Dedifferentiated amniotic fluid mesenchymal stem cell (primary cell): ENCODE data around the gene INTS7.
"Not testable (repeated sequence)": the region's sequence is repeated elsewhere in the genome, so short reads cannot be mapped to it uniquely, and the experiment has no call there.

Experiments
- DNase-seq: peaks from one replicate; pipeline ENCODE4 v3.0.0-alpha.2; 2016; ENCODE audit errors: extremely low spot score

Gene INTS7

GRCh38 chr1:212035835-212036605 lies 663 bp upstream of the INTS7 start:
- no peak for DNase-seq

GRCh38 chr1:212034516-212035122 lies 738 bp downstream of the INTS7 start:
- DNase-seq: no peak

GRCh38 chr1:212030936-212031528 lies 4.3 kb downstream of the INTS7 start:
- DNase-seq: peak; percentile 70

GRCh38 chr1:212027727-212028126 lies 7.6 kb downstream of the INTS7 start:
- not testable (repeated sequence) for DNase-seq

GRCh38 chr1:212024469-212025149 lies 10.7 kb downstream of the INTS7 start:
- DNase-seq: no peak

GRCh38 chr1:212022908-212023307 lies 12.4 kb downstream of the INTS7 start:
- not testable (repeated sequence) for DNase-seq

- no peak for DNase-seq
Observed at GRCh38 chr1:212021563-212021962, 13.8 kb downstream of the INTS7 start.

- no peak for DNase-seq
Observed at GRCh38 chr1:212020975-212021374, 14.4 kb downstream of the INTS7 start.

GRCh38 chr1:212013672-212014071 lies 21.7 kb downstream of the INTS7 start:
- no peak for DNase-seq

- peak; percentile 49 for DNase-seq
Observed at GRCh38 chr1:212012034-212012740, 23.2 kb downstream of the INTS7 start.

GRCh38 chr1:212010004-212010403 lies 25.4 kb downstream of the INTS7 start:
- DNase-seq: no peak

- no peak for DNase-seq
Observed at GRCh38 chr1:212009561-212009960, 25.8 kb downstream of the INTS7 start.

GRCh38 chr1:212007886-212008285 lies 27.5 kb downstream of the INTS7 start:
- DNase-seq: no peak

- no peak for DNase-seq
Observed at GRCh38 chr1:212007178-212007577, 28.2 kb downstream of the INTS7 start.

GRCh38 chr1:212004895-212005608 lies 30.3 kb downstream of the INTS7 start:
- DNase-seq: no peak

GRCh38 chr1:212002536-212002935 lies 32.8 kb downstream of the INTS7 start:
- DNase-seq: no peak

GRCh38 chr1:211997426-211997825 lies 37.9 kb downstream of the INTS7 start:
- DNase-seq: not testable (repeated sequence)

- no peak for DNase-seq
Observed at GRCh38 chr1:211991695-211992094, 43.7 kb downstream of the INTS7 start.

GRCh38 chr1:211986628-211987254 lies 48.6 kb downstream of the INTS7 start:
- DNase-seq: no peak

- DNase-seq: no peak
Observed at GRCh38 chr1:211985556-211986264, 49.6 kb downstream of the INTS7 start.
